GM12878 (cell line): ENCODE measurements around the gene CPT1C. TPM values are rescaled to one million over a fixed set of nuclear protein-coding genes. Genes with fewer than 3 reads are reported as not detected.
A peak's percentile ranks its signal among the peaks of the same experiment; 100 is the strongest.

Experiments
- ATF3 ChIP-seq: IDR thresholded peaks from 2 replicates; pipeline ENCODE4 v1.6.1; 2011; ENCODE audit warnings: low read depth, mild to moderate bottlenecking, low read length, moderate library complexity, borderline replicate concordance; ENCODE audit errors: extremely low read depth
- BACH1 ChIP-seq: fragments of 450-650 bp; IDR thresholded peaks from 2 replicates; pipeline ENCODE4 v1.6.1; 2017; ENCODE audit warnings: mild to moderate bottlenecking, borderline replicate concordance
- BMI1 ChIP-seq: fragments of 450-650 bp; IDR thresholded peaks from 2 replicates; pipeline ENCODE4 v1.6.1; 2016; ENCODE audit warnings: mild to moderate bottlenecking, moderate library complexity, borderline replicate concordance
- BRCA1 ChIP-seq: IDR thresholded peaks from 2 replicates; pipeline ENCODE4 v1.6.1; 2011; ENCODE audit warnings: low read depth, low read length, improper control_type of control experiment
- CBX3 ChIP-seq: fragments of 200-600 bp; sonication (generic); IDR thresholded peaks from 2 replicates; pipeline ENCODE4 v1.6.1; 2016; ENCODE audit warnings: low read depth, borderline replicate concordance
- CBX5 ChIP-seq: sonication (generic); IDR thresholded peaks from 2 replicates; pipeline ENCODE4 v1.6.1; 2016; ENCODE audit warnings: low read depth, moderate library complexity, mild to moderate bottlenecking, inconsistent platforms
- ETV6 ChIP-seq, 2 experiments: fragments of 450-650 bp in 1 of 2; IDR thresholded peaks in 1 of 2; conservative IDR thresholded peaks in 1 of 2; 2 replicates each; pipeline ENCODE4 v1.6.1; 2014; ENCODE audit warnings: antibody characterized with exemption in 1 of 2, borderline replicate concordance in 1 of 2, low read depth in 1 of 2, mild to moderate bottlenecking in 1 of 2, moderate library complexity in 1 of 2
- FOXM1 ChIP-seq: IDR thresholded peaks from 2 replicates; pipeline ENCODE4 v1.6.1; 2012; ENCODE audit warnings: low read depth, mild to moderate bottlenecking, inconsistent platforms, low read length, moderate library complexity
- IKZF2 ChIP-seq, 2 experiments: fragments of 450-650 bp; IDR thresholded peaks; 2 replicates each; pipeline ENCODE4 v1.6.1; 2017; ENCODE audit warnings: mild to moderate bottlenecking in 2 of 2, moderate library complexity in 2 of 2
- KLF5 ChIP-seq: fragments of 450-650 bp; IDR thresholded peaks from 2 replicates; pipeline ENCODE4 v1.6.1; 2014; ENCODE audit warnings: mild to moderate bottlenecking; ENCODE audit not compliant: partially characterized antibody
- MYC ChIP-seq: IDR thresholded peaks from 2 replicates; pipeline ENCODE4 v1.6.1; 2011; ENCODE audit warnings: mild to moderate bottlenecking, low read length, moderate library complexity, inconsistent platforms; ENCODE audit not compliant: insufficient read depth, insufficient replicate concordance, insufficient read length, severe bottlenecking
- NBN ChIP-seq: fragments of 450-650 bp; IDR thresholded peaks from 2 replicates; pipeline ENCODE4 v1.6.1; 2016
- NFIC ChIP-seq: IDR thresholded peaks from 2 replicates; pipeline ENCODE4 v1.6.1; 2012; ENCODE audit warnings: low read depth, mild to moderate bottlenecking, inconsistent platforms, low read length, moderate library complexity
- NFYB ChIP-seq: IDR thresholded peaks from 2 replicates; pipeline ENCODE4 v1.6.1; 2011; ENCODE audit warnings: low read depth, mild to moderate bottlenecking, low read length, improper control_type of control experiment, moderate library complexity; ENCODE audit not compliant: insufficient read depth
- NR2C1 ChIP-seq: fragments of 450-650 bp; IDR thresholded peaks from 2 replicates; pipeline ENCODE4 v1.6.1; 2017; ENCODE audit warnings: antibody characterized with exemption, mild to moderate bottlenecking, moderate library complexity
- POLR2AphosphoS5 ChIP-seq: IDR thresholded peaks from 2 replicates; pipeline ENCODE4 v1.6.1; 2011; ENCODE audit warnings: mild to moderate bottlenecking, low read length, inconsistent platforms
- POU2F2 ChIP-seq: IDR thresholded peaks from 3 replicates; pipeline ENCODE4 v1.6.1; 2011; ENCODE audit warnings: low read depth, mild to moderate bottlenecking, low read length, borderline replicate concordance
- RB1 ChIP-seq: fragments of 450-650 bp; formaldehyde crosslinking; IDR thresholded peaks from 2 replicates; pipeline ENCODE4 v1.6.1; 2017; ENCODE audit warnings: mild to moderate bottlenecking, borderline replicate concordance
- SIN3A ChIP-seq: IDR thresholded peaks from 2 replicates; pipeline ENCODE4 v1.6.1; 2012; ENCODE audit warnings: low read depth, low read length, improper control_type of control experiment
- STAT1 ChIP-seq: fragments of 450-650 bp; conservative IDR thresholded peaks from 2 replicates; pipeline ENCODE4 v1.6.1; 2014; ENCODE audit warnings: antibody characterized with exemption, mild to moderate bottlenecking
- TARDBP ChIP-seq: IDR thresholded peaks from 2 replicates; pipeline ENCODE4 v1.6.1; 2016; ENCODE audit warnings: borderline replicate concordance
- TBL1XR1 ChIP-seq: IDR thresholded peaks from 2 replicates; pipeline ENCODE4 v1.6.1; 2012; ENCODE audit warnings: low read depth, low read length, improper control_type of control experiment
- ZNF274 ChIP-seq: IDR thresholded peaks from one replicate; pipeline ENCODE4 v1.8.0; 2011; ENCODE audit not compliant: insufficient read length, insufficient read depth
- ZNF592 ChIP-seq: fragments of 450-650 bp; IDR thresholded peaks from 2 replicates; pipeline ENCODE4 v1.6.1; 2017; ENCODE audit warnings: mild to moderate bottlenecking, moderate library complexity
- polyA plus RNA-seq, 11 experiments: library from polyadenylated mRNA; depleted of rRNA in 4 of 11; unstranded in 6 of 11; stranded (reverse) in 5 of 11; fragments of >200 nt; fragmentation: Nextera tagmentation in 4 of 11; fragmentation: Illumina TruSeq in 1 of 11; extraction: Ambion mirVana in 4 of 11; extraction: Trizol in 1 of 11; gene quantifications; 1 replicate in 1 of 11; 2 replicates in 10 of 11; pipeline versions ENCODE4 v1.2.1 to v1.2.3, GENCODE V29; 2011 to 2016; ENCODE audit warnings: inconsistent platforms in 2 of 11, missing spikeins in 2 of 11, low read depth in 1 of 11
- total RNA-seq, 4 experiments: library from RNA; depleted of rRNA in 3 of 4; stranded (reverse); fragments of >200 nt in 3 of 4; fragmentation: Illumina TruSeq in 1 of 4; extraction: Trizol in 1 of 4; gene quantifications; 2 replicates each; pipeline versions ENCODE4 v1.2.1 to v1.2.3, GENCODE V29; 2013 to 2021
- TF ChIP-seq, protein P1 (sequence below): fragments of 450-650 bp; conservative IDR thresholded peaks from 2 replicates; pipeline ENCODE4 v1.6.1; 2017; ENCODE audit warnings: mild to moderate bottlenecking, moderate library complexity

CPT1C gene
- total and polyA plus RNA-seq, 10 of the 15 experiments (the other 5 are each of a cell fraction or from before 2014, with no cell fraction given): 0.04 to 0.56 (median 0.21) TPM; not detected in 3

DNA sequence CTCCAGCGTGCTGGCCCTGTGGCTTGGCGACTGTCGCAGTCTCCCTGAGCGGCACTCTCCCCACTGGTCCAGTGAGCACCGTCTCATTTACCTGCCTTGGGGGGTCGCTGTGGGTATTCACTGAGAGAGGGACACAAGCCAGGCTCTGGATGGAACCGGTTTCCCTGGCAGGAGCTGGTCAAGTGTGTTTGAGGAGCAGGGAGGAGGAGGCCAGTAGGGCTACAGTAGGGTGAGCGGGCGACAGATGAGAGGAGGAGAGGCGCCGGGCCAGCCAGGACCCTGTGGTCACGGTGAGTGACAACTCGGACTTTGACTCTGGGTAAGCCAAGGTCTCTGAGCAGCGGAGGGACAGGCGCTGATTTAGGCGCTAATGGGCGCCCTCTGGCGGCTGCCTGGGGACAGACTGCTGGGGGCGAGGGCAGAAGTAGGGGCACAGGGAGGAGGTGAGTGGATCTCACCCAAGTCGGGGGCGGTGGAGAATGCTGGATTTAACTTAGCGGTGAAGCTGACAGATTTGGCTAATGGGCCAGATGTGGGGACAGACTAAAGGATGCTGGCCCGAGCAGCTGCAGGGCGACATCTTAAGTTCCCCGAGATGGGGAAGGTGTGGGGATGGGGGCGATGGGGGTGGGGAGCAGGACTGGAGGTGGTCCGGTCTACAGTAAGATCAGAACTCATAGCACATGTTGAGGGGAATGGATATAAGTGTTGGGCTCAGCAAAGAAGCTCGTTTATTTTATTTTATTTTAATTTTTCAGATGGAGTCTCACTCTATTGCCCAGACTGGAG is 18.6 kb upstream of the CPT1C start (continued):
- TF ChIP-seq ZNF592 (no peak), RB1 (no peak), ATF3 (no peak), KLF5 (no peak), NBN (peak; percentile 79), FOXM1 (no peak), BRCA1 (no peak), SIN3A (no peak), NFYB (no peak), ZNF274 (no peak), CBX3 (no peak), IKZF2 (IDR thresholded peaks at IDR 0.05) (no peak; a peak in 1 of 4 replicates), BACH1 (no peak), NR2C1 (no peak), CBX5 (no peak), NFIC (no peak), TARDBP (no peak), ETV6 (conservative IDR thresholded peaks at IDR 0.05 in 1 of 2, IDR thresholded peaks at IDR 0.05 in 1 of 2; ENCODE audit: borderline replicate concordance in 1 of 2, low read depth in 1 of 2) (no peak), POU2F2 (peak; percentile 53; the same call in 1 of the 3 replicates), BMI1 (no peak), STAT1 (no peak), MYC (no peak), POLR2AphosphoS5 (no peak), TBL1XR1 (no peak)
- TF ChIP-seq, protein P1, sequence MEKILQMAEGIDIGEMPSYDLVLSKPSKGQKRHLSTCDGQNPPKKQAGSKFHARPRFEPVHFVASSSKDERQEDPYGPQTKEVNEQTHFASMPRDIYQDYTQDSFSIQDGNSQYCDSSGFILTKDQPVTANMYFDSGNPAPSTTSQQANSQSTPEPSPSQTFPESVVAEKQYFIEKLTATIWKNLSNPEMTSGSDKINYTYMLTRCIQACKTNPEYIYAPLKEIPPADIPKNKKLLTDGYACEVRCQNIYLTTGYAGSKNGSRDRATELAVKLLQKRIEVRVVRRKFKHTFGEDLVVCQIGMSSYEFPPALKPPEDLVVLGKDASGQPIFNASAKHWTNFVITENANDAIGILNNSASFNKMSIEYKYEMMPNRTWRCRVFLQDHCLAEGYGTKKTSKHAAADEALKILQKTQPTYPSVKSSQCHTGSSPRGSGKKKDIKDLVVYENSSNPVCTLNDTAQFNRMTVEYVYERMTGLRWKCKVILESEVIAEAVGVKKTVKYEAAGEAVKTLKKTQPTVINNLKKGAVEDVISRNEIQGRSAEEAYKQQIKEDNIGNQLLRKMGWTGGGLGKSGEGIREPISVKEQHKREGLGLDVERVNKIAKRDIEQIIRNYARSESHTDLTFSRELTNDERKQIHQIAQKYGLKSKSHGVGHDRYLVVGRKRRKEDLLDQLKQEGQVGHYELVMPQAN: no peak
